SU-DHL-6 (cell line): ENCODE measurements around the gene MAD2L1BP.

Source experiments
- EZH2phosphoT487 ChIP-seq: fragments of 200-600 bp; sonication (generic), shearing (Covaris generic); conservative IDR thresholded peaks from 2 replicates; pipeline ENCODE4 v1.6.1; 2018; ENCODE audit warnings: mild to moderate bottlenecking, antibody characterized with exemption, low read length, moderate library complexity, mixed read lengths
- TF ChIP-seq, protein P1 (sequence below): fragments of 200-600 bp; sonication (generic); IDR thresholded peaks from one replicate; pipeline ENCODE4 v1.5.1; 2017; ENCODE audit warnings: antibody characterized with exemption, mild to moderate bottlenecking, low read length, moderate library complexity; ENCODE audit not compliant: insufficient read depth, poor library complexity, severe bottlenecking

DNA sequence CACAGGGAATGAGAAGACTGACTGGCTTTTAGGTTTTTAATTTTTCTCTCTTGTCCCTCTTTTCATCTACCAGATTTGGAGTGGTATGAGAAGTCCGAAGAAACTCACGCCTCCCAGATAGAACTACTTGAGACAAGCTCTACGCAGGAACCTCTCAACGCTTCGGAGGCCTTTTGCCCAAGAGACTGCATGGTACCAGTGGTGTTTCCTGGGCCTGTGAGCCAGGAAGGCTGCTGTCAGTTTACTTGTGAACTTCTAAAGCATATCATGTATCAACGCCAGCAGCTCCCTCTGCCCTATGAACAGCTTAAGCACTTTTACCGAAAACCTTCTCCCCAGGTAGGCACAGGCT lies 644 bp downstream of the MAD2L1BP start:
- TF ChIP-seq, protein P1, sequence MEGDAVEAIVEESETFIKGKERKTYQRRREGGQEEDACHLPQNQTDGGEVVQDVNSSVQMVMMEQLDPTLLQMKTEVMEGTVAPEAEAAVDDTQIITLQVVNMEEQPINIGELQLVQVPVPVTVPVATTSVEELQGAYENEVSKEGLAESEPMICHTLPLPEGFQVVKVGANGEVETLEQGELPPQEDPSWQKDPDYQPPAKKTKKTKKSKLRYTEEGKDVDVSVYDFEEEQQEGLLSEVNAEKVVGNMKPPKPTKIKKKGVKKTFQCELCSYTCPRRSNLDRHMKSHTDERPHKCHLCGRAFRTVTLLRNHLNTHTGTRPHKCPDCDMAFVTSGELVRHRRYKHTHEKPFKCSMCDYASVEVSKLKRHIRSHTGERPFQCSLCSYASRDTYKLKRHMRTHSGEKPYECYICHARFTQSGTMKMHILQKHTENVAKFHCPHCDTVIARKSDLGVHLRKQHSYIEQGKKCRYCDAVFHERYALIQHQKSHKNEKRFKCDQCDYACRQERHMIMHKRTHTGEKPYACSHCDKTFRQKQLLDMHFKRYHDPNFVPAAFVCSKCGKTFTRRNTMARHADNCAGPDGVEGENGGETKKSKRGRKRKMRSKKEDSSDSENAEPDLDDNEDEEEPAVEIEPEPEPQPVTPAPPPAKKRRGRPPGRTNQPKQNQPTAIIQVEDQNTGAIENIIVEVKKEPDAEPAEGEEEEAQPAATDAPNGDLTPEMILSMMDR, result no peak
- TF ChIP-seq EZH2phosphoT487, result no peak
